ENCODE data around the gene HTR2B.
"Not testable (repeated sequence)": the region's sequence is repeated elsewhere in the genome, so short reads cannot be mapped to it uniquely, and the experiment has no call there.

The HTR2B gene

DNA sequence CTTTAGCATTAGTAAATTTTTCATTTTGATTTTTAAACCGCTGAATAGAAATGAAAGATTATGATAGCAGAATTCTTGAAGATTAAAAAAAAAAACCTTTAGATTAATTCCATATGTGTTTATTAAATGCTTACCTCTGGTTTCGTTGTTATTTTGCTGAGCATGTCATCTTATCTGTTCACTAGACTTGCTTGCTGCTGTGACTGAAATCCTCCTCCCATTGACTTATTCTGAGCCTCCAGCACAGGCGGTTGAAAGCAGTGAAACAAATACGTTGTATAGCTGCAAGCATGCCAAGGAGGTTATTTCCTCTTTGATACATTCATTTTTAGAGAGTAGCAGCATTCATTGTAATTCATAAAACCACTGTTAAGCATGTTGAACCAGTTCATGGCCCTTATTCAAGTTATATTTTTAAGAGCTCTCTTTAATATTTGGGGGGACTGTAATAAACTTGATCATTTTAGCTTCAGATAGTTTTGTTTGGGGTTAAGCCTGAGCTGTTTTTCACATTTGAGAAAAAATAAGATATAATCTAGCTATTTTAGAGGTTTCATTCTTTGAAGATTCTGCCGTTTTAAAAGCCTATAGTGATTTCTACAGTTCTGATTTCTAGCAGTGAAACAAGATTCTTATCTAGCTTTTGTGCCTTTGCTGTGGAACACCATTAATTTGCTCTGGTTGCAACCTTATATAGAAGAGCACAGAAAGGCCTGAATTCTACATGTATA lies at the start of gene HTR2B:
HTR2B (minus strand) TSS at position 205 of the 731 bp plus-strand sequence. CDS start 1,278 bp downstream, outside the sequence.
- DNase-seq (ENCODE audit: low spot score) = peak; percentile 13

DNA sequence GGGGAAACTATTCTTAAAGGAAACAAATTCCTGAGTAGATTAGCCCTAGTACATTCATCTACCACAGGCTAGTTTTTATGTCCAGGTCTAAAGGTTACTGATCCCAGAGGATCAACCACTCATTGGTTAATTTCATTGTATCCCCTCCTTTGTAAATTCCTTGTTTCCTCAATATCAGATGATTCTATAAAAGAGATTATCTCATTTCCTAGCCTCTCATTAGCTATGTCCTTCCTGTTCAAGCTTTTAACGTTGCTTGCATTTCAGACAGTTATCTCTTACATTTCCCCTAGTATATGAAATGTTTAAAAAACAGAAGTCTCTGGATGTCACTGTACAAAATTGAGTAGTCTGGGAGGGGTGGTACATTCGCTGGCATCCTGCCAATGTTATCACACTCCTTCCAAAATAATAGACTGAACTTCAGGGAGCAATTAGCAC lies 49.4 kb upstream of the HTR2B start:
- no peak for DNase-seq (ENCODE audit: low spot score)

GRCh38 chr2:231172025-231172424 lies 47.2 kb upstream of the HTR2B start:
- peak; percentile 50 for DNase-seq (ENCODE audit: low spot score)

DNA sequence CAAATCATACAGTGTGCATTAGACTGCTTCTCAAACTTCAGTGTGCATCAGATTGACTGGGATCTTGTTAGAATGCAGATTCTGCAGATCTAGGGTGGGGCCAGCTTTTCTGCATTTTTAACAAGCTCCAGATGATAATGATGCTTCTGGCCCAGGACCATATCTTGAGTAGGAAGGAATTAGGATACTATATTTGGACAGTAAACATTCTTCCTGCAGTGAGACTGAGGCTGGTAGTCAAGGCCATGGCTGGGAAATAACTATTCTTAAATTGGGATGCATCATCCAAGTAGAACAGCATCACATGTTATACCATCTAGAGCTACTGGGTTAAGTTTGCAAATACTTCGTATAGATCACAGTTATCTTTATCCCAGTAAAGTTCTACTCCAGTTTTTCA lies 45.2 kb upstream of the HTR2B start:
- peak; percentile 77 for DNase-seq (ENCODE audit: low spot score)

- no peak for DNase-seq (ENCODE audit: low spot score)
Observed at GRCh38 chr2:231169488-231169887, 44.6 kb upstream of the HTR2B start.

DNA sequence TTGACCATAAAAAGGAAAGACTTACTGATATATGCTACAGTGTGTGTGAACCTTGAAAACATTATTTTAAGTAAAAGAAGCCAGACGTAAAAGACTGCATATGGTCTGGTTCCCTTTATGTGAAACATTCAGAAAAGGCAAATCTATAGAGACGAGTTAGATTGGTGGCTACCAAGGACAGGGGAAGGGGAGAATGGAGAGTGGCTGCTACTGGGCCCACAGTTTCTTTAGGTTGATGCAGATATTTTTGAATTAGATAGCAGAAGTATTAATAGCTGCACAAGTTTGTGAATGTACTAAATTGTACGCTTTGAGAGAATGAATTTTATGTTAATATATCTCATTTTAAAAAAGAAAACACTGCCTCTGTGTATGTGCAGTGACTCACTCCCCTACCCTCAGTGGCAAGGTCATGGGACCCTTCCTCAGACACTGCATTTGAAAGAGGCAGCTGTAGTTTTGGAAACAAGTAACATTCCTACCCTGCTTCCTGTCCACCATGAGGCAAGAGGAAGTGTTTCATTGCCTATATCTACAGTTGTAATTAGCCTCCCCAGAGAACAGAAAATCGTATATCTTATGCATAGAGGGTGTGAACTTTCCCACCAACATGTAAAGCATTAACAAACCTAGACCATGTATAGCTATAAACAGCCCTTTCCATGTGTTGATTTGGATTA lies 43.8 kb upstream of the HTR2B start:
- no peak for DNase-seq (ENCODE audit: low spot score)

GRCh38 chr2:231167745-231168459 lies 43.1 kb upstream of the HTR2B start:
- no peak for DNase-seq (ENCODE audit: low spot score)

DNA sequence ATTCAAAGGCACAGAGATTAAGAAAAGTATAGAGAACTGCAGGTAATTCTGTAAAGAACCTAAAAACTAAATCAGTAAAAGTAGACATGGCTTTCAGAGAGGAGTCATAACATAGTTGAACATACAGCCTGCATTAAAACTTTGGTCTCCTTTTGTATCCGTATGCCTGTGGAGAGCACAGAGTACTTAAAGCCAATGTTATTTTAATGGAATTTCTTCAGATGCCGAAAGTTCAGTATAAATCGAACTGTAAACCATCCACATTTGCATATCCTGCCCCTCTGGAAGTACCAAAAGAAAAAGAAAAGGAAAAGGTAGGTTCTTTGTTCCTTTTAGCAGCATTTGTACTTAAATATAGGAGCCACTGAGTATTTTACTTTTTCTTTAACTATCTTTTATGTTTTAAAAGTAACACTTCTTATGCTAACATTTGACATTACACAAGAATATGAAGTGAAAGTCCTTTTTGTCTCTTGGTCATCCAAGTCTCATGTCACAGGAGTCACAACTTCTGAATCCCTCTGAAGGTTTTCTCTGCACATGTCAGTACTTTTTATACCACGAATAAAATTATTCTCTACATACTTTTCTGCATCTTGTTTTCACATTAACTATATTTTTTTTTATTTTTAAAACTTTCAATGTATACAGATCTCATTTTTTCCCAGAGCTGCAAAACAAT lies 38.7 kb upstream of the HTR2B start:
- DNase-seq (ENCODE audit: low spot score) = no peak

DNA sequence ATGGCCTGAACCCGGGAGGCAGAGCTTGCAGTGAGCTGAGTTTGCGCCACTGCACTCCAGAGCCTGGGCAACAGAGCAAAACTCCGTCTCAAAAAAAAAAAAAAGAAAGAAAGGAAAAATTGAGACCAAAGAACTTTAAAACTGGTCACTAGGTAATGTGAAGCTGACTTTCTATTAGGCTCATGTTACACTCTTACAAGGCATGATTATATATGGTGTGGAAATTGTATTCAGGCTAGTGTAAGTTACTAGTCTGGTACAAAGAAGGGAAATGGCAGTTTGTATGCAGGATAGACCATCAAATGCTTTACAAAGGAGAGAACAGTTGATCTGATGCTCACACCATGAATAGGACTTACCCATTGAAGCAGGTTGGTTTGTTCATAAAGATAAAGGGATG lies 38.2 kb upstream of the HTR2B start:
- no peak for DNase-seq (ENCODE audit: low spot score)

DNA sequence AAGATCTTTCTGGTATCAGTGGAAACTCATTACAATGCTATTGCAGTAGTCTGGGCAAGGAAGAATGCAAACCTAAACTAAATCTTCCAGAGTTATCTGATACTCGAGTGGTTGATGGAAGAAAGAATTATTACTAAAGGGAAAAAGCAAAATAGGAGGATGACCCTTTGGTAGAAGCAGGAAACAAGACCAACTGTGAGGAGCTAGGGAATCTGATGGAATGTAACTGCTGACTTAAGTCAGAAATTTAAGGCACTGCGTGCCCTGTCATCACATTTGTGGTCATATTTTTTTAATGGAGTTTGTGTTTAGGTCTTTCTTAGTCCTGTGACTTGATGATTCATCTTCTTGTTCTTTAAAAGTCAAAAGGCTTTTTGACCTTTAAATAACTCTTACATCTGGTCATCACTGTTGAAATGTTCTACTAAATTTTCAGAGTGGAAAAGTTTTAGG lies 37.1 kb upstream of the HTR2B start:
- DNase-seq (ENCODE audit: low spot score) = peak; percentile 75

DNA sequence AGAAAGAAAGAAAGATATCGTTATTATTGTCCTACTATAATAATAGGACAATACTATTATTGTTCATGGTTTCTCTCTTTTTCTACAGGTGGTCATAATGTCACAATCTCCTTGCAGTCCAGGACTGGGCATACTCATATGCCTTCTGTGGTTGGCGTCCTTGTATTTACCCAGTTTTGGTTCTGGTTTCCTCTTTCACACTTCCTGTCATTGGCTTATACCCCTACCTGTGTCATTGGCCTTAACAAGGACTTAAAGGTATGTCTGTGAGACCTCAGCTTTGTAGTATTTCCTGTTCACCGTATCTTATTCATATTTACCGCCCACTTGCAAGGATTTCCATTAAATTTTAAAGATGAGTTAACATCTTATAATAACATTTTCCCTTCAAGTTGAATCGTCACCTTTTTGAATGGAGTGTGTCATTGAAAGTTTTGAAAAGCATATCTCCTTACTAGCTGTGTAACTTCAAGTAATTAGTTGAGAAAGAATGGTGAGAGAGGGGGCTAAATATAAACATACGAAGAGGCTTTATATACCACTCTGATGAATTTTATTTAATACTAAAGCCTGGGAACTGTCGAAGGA lies 36.5 kb upstream of the HTR2B start:
- DNase-seq (ENCODE audit: low spot score) = no peak

DNA sequence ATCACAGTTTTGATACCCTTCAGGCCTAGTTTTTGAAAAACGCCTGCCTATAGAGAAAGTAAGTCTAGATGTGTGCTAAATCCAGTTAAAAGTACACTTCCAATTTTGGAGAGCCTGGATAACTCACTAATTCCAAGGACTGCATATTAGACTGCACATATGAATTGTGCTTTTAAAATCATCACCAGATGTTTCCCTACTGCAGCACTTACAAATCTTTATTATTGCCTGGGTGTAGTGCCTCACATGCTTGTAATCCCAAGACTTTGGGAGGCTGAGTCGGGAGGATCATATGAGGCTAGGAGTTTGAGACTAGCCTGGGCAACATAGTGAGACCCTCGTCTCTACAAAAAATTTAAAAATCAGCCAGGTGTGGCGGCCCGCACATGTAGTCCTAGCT lies 35.9 kb upstream of the HTR2B start:
- DNase-seq (ENCODE audit: low spot score) = no peak

DNA sequence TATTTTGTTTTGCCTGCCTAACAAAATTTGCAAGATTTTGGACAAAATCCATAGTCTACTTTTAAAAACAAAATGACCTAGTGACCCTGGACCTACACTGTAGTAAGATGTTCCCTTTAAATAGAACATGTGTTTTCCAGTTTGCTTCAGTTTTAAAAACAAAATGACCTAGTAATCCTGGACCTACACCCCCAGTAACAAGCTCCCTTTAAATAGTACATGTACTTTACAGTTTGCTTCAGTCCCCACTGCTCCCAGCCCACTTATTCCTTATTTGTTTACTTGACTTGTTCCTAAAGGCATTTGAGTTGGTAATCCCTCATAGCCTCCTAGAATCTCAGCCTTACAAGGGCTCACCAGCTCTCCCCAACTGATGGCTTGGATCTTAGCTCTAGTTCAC lies 34.5 kb upstream of the HTR2B start:
- DNase-seq (ENCODE audit: low spot score) = no peak

DNA sequence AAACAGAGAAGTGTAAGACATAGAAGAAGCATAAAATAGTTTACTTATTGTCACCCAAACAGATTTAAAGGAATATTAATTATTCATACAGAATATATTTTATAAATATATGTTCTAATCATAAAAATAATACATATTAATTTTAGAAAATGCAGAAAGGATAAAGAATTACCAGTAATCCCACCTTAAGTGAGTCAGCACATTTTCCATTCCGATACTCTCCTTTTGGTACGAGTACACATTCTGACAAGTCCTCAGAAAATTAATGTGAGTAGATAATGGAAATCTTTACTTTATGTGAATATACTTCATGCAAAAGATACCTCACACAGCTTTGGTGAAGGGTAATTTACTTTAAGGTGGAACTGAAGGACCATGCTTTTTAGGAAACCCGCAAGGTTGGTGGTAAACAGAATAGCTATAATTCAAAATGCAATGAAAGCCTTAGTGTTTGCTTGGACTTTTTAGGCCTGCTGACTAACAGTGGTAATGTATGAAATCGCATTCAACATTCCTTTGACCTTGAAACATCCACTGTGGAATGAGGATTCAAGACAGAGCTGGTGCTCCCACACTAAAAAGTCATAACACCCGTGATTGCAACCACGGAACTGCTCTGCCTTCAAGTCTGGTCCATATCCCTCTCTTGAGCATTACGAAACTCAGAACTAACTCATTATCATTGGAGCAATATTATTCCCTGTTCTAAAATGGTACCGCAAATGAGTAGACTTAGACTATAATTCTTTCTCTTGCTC lies 28.1 kb upstream of the HTR2B start:
- DNase-seq (ENCODE audit: low spot score) = peak; percentile 29

GRCh38 chr2:231146665-231147064 lies 21.8 kb upstream of the HTR2B start:
- peak; percentile 60 for DNase-seq (ENCODE audit: low spot score)

DNA sequence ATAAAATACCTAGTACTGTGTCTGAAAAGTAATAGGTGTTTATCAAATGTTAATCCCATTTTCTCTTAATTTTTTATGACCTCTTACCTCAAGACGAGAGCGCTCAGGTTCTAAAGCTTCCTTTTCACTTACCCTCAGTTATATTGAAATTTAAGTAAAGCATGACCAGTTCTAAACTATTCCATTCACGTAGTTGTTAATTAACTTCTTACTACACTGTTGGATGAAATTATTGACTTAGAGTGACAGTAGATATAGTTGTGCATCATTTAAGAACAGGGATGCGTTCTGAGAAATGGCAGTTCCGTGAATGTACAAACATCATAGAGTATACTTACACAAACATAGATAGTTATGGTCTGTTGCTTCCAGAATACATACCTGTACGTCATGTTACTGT lies 20.1 kb upstream of the HTR2B start:
- DNase-seq (ENCODE audit: low spot score) = no peak

GRCh38 chr2:231140808-231141207 lies 16.0 kb upstream of the HTR2B start:
- not testable (repeated sequence) for DNase-seq (ENCODE audit: low spot score)

GRCh38 chr2:231139796-231140195 lies 15.0 kb upstream of the HTR2B start:
- no peak for DNase-seq (ENCODE audit: low spot score)

DNA sequence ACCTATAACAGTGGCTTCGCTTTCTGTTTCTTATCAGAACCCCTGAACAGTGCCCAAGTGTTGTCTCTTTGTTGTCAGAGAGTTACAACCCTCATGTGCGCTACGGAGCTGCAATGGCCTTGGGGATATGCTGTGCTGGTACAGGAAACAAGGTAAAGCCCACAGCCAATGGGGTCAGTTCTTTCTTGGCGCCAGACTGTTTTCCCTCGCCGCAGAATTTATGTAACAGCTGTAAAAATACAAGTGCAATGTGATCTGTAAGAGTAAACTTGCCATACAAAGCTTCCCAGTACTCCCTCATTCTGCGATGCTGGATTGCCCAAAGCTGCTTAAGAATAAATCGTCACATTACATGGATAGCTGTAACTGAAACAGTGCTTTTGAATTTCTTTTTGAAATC lies 13.9 kb upstream of the HTR2B start:
- DNase-seq (ENCODE audit: low spot score) = no peak

GRCh38 chr2:231134910-231135655 lies 10.2 kb upstream of the HTR2B start:
- no peak for DNase-seq (ENCODE audit: low spot score)
